Upper lobe of right lung (tissue), 1 donor: ENCODE measurements around the gene RDX. TPM values are rescaled to one million over a fixed set of nuclear protein-coding genes. Genes with fewer than 3 reads are reported as not detected.

Experiments
- ATAC-seq: fragments of 200-7000 bp; cut with Tn5 transposase; one replicate; pipeline ENCODE4 v1.9.1; 2020; ENCODE audit warnings: mild to moderate bottlenecking, moderate library complexity
- DNase-seq: peaks from one replicate; pipeline ENCODE4 v3.0.0-alpha.2; 2020
- H3K27ac ChIP-seq: fragments of 200-600 bp; one replicate; pipeline ENCODE4 v1.8.0; 2022
- H3K27me3 ChIP-seq: fragments of 200-600 bp; one replicate; pipeline ENCODE4 v1.8.0; 2022; ENCODE audit warnings: mild to moderate bottlenecking
- H3K36me3 ChIP-seq: fragments of 200-600 bp; one replicate; pipeline ENCODE4 v1.8.0; 2022
- H3K4me1 ChIP-seq: fragments of 200-600 bp; one replicate; pipeline ENCODE4 v1.8.0; 2022
- H3K4me3 ChIP-seq: fragments of 200-600 bp; one replicate; pipeline ENCODE4 v1.8.0; 2022; ENCODE audit warnings: mild to moderate bottlenecking
- H3K9me3 ChIP-seq: fragments of 200-600 bp; one replicate; pipeline ENCODE4 v1.8.0; 2022
- CTCF ChIP-seq: fragments of 200-600 bp; IDR thresholded peaks from one replicate; pipeline ENCODE4 v1.8.0; 2022; ENCODE audit warnings: antibody characterized with exemption
- intact Hi-C: fragments of 100-400 bp; cut with DNase I; formaldehyde crosslinking; loops from one replicate; pipeline ENCODE4 v1.11.0; 2022
- total RNA-seq: library from RNA; stranded (reverse); fragmentation: NEBNext Ultra II Directional; extraction: Animal tissue kit (Norgen Biotek cat#: 25700); gene quantifications from one replicate; pipeline ENCODE4 v1.2.1, GENCODE V29; 2021
- donor health status: DM: no; HTN: yes; CAD: no; lungs with severe emphysema.

The RDX gene
- total RNA-seq, 1 donor from 2014 or later: 146 TPM

GRCh38 chr11:110141812-110142211 lies 154.6 kb downstream of the RDX start:
- Histone ChIP-seq H3K27me3 (no peaks in the 10 kb centered on the region), H3K36me3 (no peaks in the 10 kb centered on the region), H3K9me3 (no peaks in the 10 kb centered on the region), H3K4me1 (no peaks in the 10 kb centered on the region), H3K4me3 (no peak overlapping the region), H3K27ac (no peak overlapping the region)
- TF ChIP-seq CTCF: no peak
- intact Hi-C loops: no loop called here
- ATAC-seq (no peak), DNase-seq (no peak)

GRCh38 chr11:110134110-110134509 lies 162.3 kb downstream of the RDX start:
- DNase-seq (no peak), ATAC-seq (no peak)
- H3K27me3 ChIP-seq: no peaks in the 10 kb centered on the region
- intact Hi-C loops: no loop called here
- H3K4me3 ChIP-seq: no peak overlapping the region
- no peaks in the 10 kb centered on the region for H3K4me1 ChIP-seq
- no peak for TF ChIP-seq CTCF
- H3K27ac ChIP-seq: no peak overlapping the region
- no peaks in the 10 kb centered on the region for H3K36me3 ChIP-seq
- H3K9me3 ChIP-seq: no peaks in the 10 kb centered on the region

- Histone ChIP-seq H3K27me3 (no peaks in the 10 kb centered on the region), H3K4me3 (no peak overlapping the region), H3K27ac (no peak overlapping the region), H3K9me3 (no peaks in the 10 kb centered on the region), H3K36me3 (no peaks in the 10 kb centered on the region), H3K4me1 (no peaks in the 10 kb centered on the region)
- intact Hi-C loops: no loop called here
- ATAC-seq (no peak), DNase-seq (no peak)
- TF ChIP-seq CTCF: no peak
Observed at GRCh38 chr11:110133160-110133559, 163.3 kb downstream of the RDX start.

- Histone ChIP-seq H3K27ac (no peak overlapping the region), H3K9me3 (no peaks in the 10 kb centered on the region), H3K4me3 (no peak overlapping the region), H3K36me3 (no peaks in the 10 kb centered on the region), H3K27me3 (no peaks in the 10 kb centered on the region), H3K4me1 (no peaks in the 10 kb centered on the region)
- ATAC-seq (no peak), DNase-seq (no peak)
- intact Hi-C loops: no loop called here
- no peak for TF ChIP-seq CTCF
Observed at GRCh38 chr11:110131386-110132123, 164.9 kb downstream of the RDX start.

GRCh38 chr11:110130642-110131238 lies 165.7 kb downstream of the RDX start:
- DNase-seq: no peak
- H3K4me3 ChIP-seq: no peak overlapping the region
- H3K27ac ChIP-seq: no peak overlapping the region
- no peaks in the 10 kb centered on the region for H3K27me3 ChIP-seq
- no peaks in the 10 kb centered on the region for H3K36me3 ChIP-seq
- no peak for TF ChIP-seq CTCF
- H3K4me1 ChIP-seq: no peaks in the 10 kb centered on the region
- ATAC-seq: no peak
- intact Hi-C loops: no loop called here
- H3K9me3 ChIP-seq: no peaks in the 10 kb centered on the region
